T-cell (primary cell): Measurements from ENCODE around the gene ABCC1. TPM values are rescaled to one million over a fixed set of nuclear protein-coding genes. Genes with fewer than 3 reads are reported as not detected.
"Not testable (repeated sequence)": the region's sequence is repeated elsewhere in the genome, so short reads cannot be mapped to it uniquely, and the experiment has no call there.

Experiments used
- ATAC-seq, 4 experiments: fragments of 200-7000 bp in 3 of 4; fragments of 150-1000 bp in 1 of 4; cut with Tn5 transposase; replicated peaks in 1 of 4; 1 replicate in 3 of 4; 2 replicates in 1 of 4; pipeline ENCODE4 v1.10.0; 2021; ENCODE audit warnings: moderate library complexity in 3 of 4, mild to moderate bottlenecking in 2 of 4, moderate number of reproducible peaks in 1 of 4
- CTCF ChIA-PET, 2 donors: fragments of 300-600 bp; sonication (Branson Sonifier 250); formaldehyde crosslinking; loops; one replicate each; lab custom pipeline; 2022; ENCODE audit warnings: antibody characterized with exemption in 2 of 2; lab: Charles Lee
- POLR2A ChIA-PET, 2 donors: fragments of 300-600 bp; sonication (Branson Sonifier 250); formaldehyde crosslinking; loops; one replicate each; lab custom pipeline; 2022; ENCODE audit warnings: antibody characterized with exemption in 2 of 2; lab: Charles Lee
- DNase-seq, 35 experiments: peaks; one replicate each; pipeline versions ENCODE4 v3.0.0 to v3.0.0-alpha.2; 2013 to 2023
- H3K27ac ChIP-seq: one replicate; pipeline ENCODE4 v1.5.1; 2013; ENCODE audit warnings: low read length
- H3K27me3 ChIP-seq, 2 experiments: replicated peaks in 1 of 2; 1 replicate in 1 of 2; 2 replicates in 1 of 2; pipeline versions ENCODE4 v1.6.1 to v1.7.0; 2013; ENCODE audit warnings: low read length in 1 of 2, mixed read lengths in 1 of 2; ENCODE audit not compliant: control insufficient read depth in 2 of 2, insufficient read depth in 2 of 2; ENCODE audit errors: extremely low read depth in 1 of 2
- H3K36me3 ChIP-seq, 2 donors: 1 replicate in 1 of 2; 2 replicates in 1 of 2; pipeline versions ENCODE4 v1.6.1 to v1.7.0; 2013; ENCODE audit warnings: low read length in 1 of 2; ENCODE audit not compliant: control insufficient read depth in 2 of 2, insufficient read depth in 1 of 2; ENCODE audit errors: extremely low read depth in 1 of 2
- H3K4me1 ChIP-seq, 2 experiments: 1 replicate in 1 of 2; 2 replicates in 1 of 2; pipeline versions ENCODE4 v1.6.1 to v1.7.0; 2013; ENCODE audit warnings: low read length in 2 of 2, mixed read lengths in 1 of 2; ENCODE audit not compliant: insufficient read depth in 2 of 2, control insufficient read depth in 1 of 2; ENCODE audit errors: extremely low read depth in 1 of 2
- H3K4me3 ChIP-seq, 2 donors: 1 replicate in 1 of 2; 2 replicates in 1 of 2; pipeline versions ENCODE4 v1.5.1 to v1.7.0; 2013; ENCODE audit warnings: mild to moderate bottlenecking in 2 of 2, low read length in 1 of 2, moderate library complexity in 1 of 2; ENCODE audit not compliant: control insufficient read depth in 1 of 2; ENCODE audit errors: extremely low read depth in 1 of 2
- H3K9me3 ChIP-seq: 2 replicates; pipeline ENCODE4 v1.7.0; 2013
- H3K27ac Mint-ChIP-seq, 2 donors: one replicate each; pipeline ENCODE4 v1.8.0; 2020 to 2021; ENCODE audit warnings: mild to moderate bottlenecking in 2 of 2, mixed read lengths in 2 of 2
- H3K27me3 Mint-ChIP-seq, 2 donors: one replicate each; pipeline ENCODE4 v1.8.0; 2021 to 2022; ENCODE audit warnings: mixed read lengths in 2 of 2
- H3K36me3 Mint-ChIP-seq: one replicate; pipeline ENCODE4 v1.8.0; 2021; ENCODE audit warnings: mixed read lengths
- H3K4me1 Mint-ChIP-seq, 3 donors: one replicate each; pipeline ENCODE4 v1.8.0; 2020 to 2022; ENCODE audit warnings: mixed read lengths in 3 of 3, mild to moderate bottlenecking in 1 of 3
- H3K4me3 Mint-ChIP-seq, 3 donors: one replicate each; pipeline ENCODE4 v1.8.0; 2020 to 2022; ENCODE audit warnings: mild to moderate bottlenecking in 3 of 3, mixed read lengths in 3 of 3, moderate library complexity in 3 of 3
- H3K9me3 Mint-ChIP-seq, 3 donors: one replicate each; pipeline ENCODE4 v1.8.0; 2020 to 2022; ENCODE audit warnings: mixed read lengths in 3 of 3
- WGBS: methylation state at CpG from one replicate; pipeline ENCODE4 v1.1.5; 2013; ENCODE audit warnings: missing lambda C conversion rate; ENCODE audit not compliant: insufficient coverage; 5-methylcytosine and 5-hydroxymethylcytosine counted together
- total RNA-seq, 35 experiments: library from RNA in 6 of 35; stranded (reverse) in 6 of 35; fragments of 120-200 nt in 1 of 35; gene quantifications; one replicate each; pipeline versions ENCODE4 v1.2.1 to v1.2.4 and lab custom pipeline; 2013 to 2026

ABCC1 gene
- total RNA-seq, 5 donors from 2014 or later (not counting 1 experiment from before 2014, with no cell fraction given) = 59.4 to 68.1 (median 63.0) TPM

- no peaks in the 10 kb centered on the region for H3K27me3 Mint-ChIP-seq
- WGBS = 100% methylated on average over 1 of the region's 3 CpGs
- H3K4me1 Mint-ChIP-seq = peaks cover 38 to 48% (median 38%) of the 10 kb centered on the region in 3 donors
- CTCF ChIA-PET = no interaction called here
- peaks cover 6 to 32% (median 22%) of the 10 kb centered on the region in 3 donors for H3K9me3 Mint-ChIP-seq
- no peak overlapping the region for H3K27ac Mint-ChIP-seq
- Histone ChIP-seq H3K36me3 (peaks cover 8 to 10% of the 10 kb centered on the region in 2 donors), H3K4me1 (no peaks in the 10 kb centered on the region), H3K27me3 (no peaks in the 10 kb centered on the region), H3K9me3 (no peaks in the 10 kb centered on the region), H3K27ac (no peak overlapping the region), H3K4me3 (no peak overlapping the region)
- H3K36me3 Mint-ChIP-seq = peaks cover 76% of the 10 kb centered on the region
- POLR2A ChIA-PET = interaction anchor here in 1 of 2 donors (0.6 kb wide), 1 partner anchor 9 kb away, joined by 8 read pairs; no protein-coding TSS in a partner anchor
- ATAC-seq (no peak), DNase-seq (no peak)
- H3K4me3 Mint-ChIP-seq = no peak overlapping the region
These were observed 30.4 kb downstream of the ABCC1 start for GRCh38 chr16:15979801-15980200.

GRCh38 chr16:15980329-15980728 lies 30.9 kb downstream of the ABCC1 start:
- H3K4me1 ChIP-seq = no peaks in the 10 kb centered on the region
- Mint-ChIP-seq H3K4me3 (no peak overlapping the region), H3K4me1 (peaks cover 33 to 43% (median 35%) of the 10 kb centered on the region in 3 donors), H3K27ac (no peak overlapping the region), H3K9me3 (peaks cover 6 to 32% (median 22%) of the 10 kb centered on the region in 3 donors), H3K27me3 (no peaks in the 10 kb centered on the region), H3K36me3 (peaks cover 76% of the 10 kb centered on the region)
- CTCF ChIA-PET = no interaction called here
- no peaks in the 10 kb centered on the region for H3K27me3 ChIP-seq
- DNase-seq (no peak), ATAC-seq (no peak)
- no peaks in the 10 kb centered on the region for H3K9me3 ChIP-seq
- peaks cover 8 to 10% of the 10 kb centered on the region in 2 donors for H3K36me3 ChIP-seq
- WGBS = no CpG with 5 or more reads among the region's 3 CpGs
- H3K4me3 ChIP-seq = no peak overlapping the region
- H3K27ac ChIP-seq = no peak overlapping the region
- POLR2A ChIA-PET = interaction anchor here in 1 of 2 donors (0.6 kb wide), 2 partner anchors 8 to 25 kb away, joined by 3 to 8 read pairs; no protein-coding TSS in a partner anchor

GRCh38 chr16:15981382-15981781 lies 32.0 kb downstream of the ABCC1 start:
- no peak overlapping the region for H3K27ac Mint-ChIP-seq
- CTCF ChIA-PET = no interaction called here
- no peaks in the 10 kb centered on the region for H3K27me3 Mint-ChIP-seq
- H3K9me3 ChIP-seq = no peaks in the 10 kb centered on the region
- peaks cover 68% of the 10 kb centered on the region for H3K36me3 Mint-ChIP-seq
- WGBS = 80% methylated on average over 2 of the region's 3 CpGs
- no peak overlapping the region for H3K4me3 Mint-ChIP-seq
- H3K9me3 Mint-ChIP-seq = peaks cover 6 to 32% (median 22%) of the 10 kb centered on the region in 3 donors
- H3K36me3 ChIP-seq = peaks cover 8 to 10% of the 10 kb centered on the region in 2 donors
- H3K27me3 ChIP-seq = no peaks in the 10 kb centered on the region
- POLR2A ChIA-PET = no interaction called here
- peaks cover 0 to 3% of the 10 kb centered on the region in 2 experiments for H3K4me1 ChIP-seq
- H3K4me1 Mint-ChIP-seq = peaks cover 29 to 39% (median 30%) of the 10 kb centered on the region in 3 donors
- no peak overlapping the region for H3K27ac ChIP-seq
- ATAC-seq = no peak
- no peak overlapping the region for H3K4me3 ChIP-seq
- DNase-seq = no peak

- H3K27ac Mint-ChIP-seq, H3K4me3 Mint-ChIP-seq, CTCF ChIA-PET, DNase-seq, POLR2A ChIA-PET, H3K27ac ChIP-seq, H3K4me1 ChIP-seq, H3K27me3 ChIP-seq, H3K9me3 ChIP-seq, H3K36me3 ChIP-seq, ATAC-seq, H3K27me3 Mint-ChIP-seq, H3K4me3 ChIP-seq: not testable (repeated sequence)
- peaks cover 33 to 43% (median 35%) of the 10 kb centered on the region in 3 donors for H3K4me1 Mint-ChIP-seq
- peaks cover 67% of the 10 kb centered on the region for H3K36me3 Mint-ChIP-seq
- peaks cover 6 to 32% (median 22%) of the 10 kb centered on the region in 3 donors for H3K9me3 Mint-ChIP-seq
- WGBS = 100% methylated on average over 2 of the region's 5 CpGs
These were observed 32.9 kb downstream of the ABCC1 start for GRCh38 chr16:15982194-15982915.

- peaks cover 54% of the 10 kb centered on the region for H3K36me3 Mint-ChIP-seq
- WGBS = 92% methylated on average over 4 of the region's 5 CpGs
- Histone ChIP-seq H3K27me3 (no peaks in the 10 kb centered on the region), H3K4me3 (no peak overlapping the region), H3K27ac (no peak overlapping the region), H3K36me3 (peaks cover 3 to 8% of the 10 kb centered on the region in 2 donors), H3K4me1 (peaks cover 0 to 13% of the 10 kb centered on the region in 2 experiments), H3K9me3 (no peaks in the 10 kb centered on the region)
- peaks cover 6 to 23% (median 16%) of the 10 kb centered on the region in 3 donors for H3K9me3 Mint-ChIP-seq
- H3K27me3 Mint-ChIP-seq = no peaks in the 10 kb centered on the region
- no peak for ATAC-seq
- H3K4me1 Mint-ChIP-seq = peaks cover 42 to 48% (median 44%) of the 10 kb centered on the region in 3 donors
- ChIA-PET POLR2A (no interaction called here), CTCF (no interaction called here)
- no peak overlapping the region for H3K27ac Mint-ChIP-seq
- H3K4me3 Mint-ChIP-seq = no peak overlapping the region
- DNase-seq = no peak
These were observed 34.5 kb downstream of the ABCC1 start for GRCh38 chr16:15983898-15984297.

GRCh38 chr16:15985144-15985543 lies 35.7 kb downstream of the ABCC1 start:
- H3K4me1 Mint-ChIP-seq = peaks cover 46 to 55% (median 50%) of the 10 kb centered on the region in 3 donors

More at GRCh38 chr16:15985144-15985543, 35.7 kb downstream of the ABCC1 start:
- ChIA-PET POLR2A (no interaction called here), CTCF (no interaction called here)
- H3K9me3 ChIP-seq = no peaks in the 10 kb centered on the region
- peaks cover 46% of the 10 kb centered on the region for H3K36me3 Mint-ChIP-seq
- no peak for DNase-seq
- H3K27ac ChIP-seq = no peak overlapping the region
- no peaks in the 10 kb centered on the region for H3K27me3 ChIP-seq
- H3K4me3 Mint-ChIP-seq = no peak overlapping the region
- peaks cover 6 to 15% (median 12%) of the 10 kb centered on the region in 3 donors for H3K9me3 Mint-ChIP-seq
- no peak overlapping the region for H3K4me3 ChIP-seq
- peaks cover 0 to 19% of the 10 kb centered on the region in 2 experiments for H3K4me1 ChIP-seq
- H3K36me3 ChIP-seq = peaks cover 3 to 8% of the 10 kb centered on the region in 2 donors
- WGBS = 100% methylated on average over 2 of the region's 4 CpGs
- no peak overlapping the region for H3K27ac Mint-ChIP-seq
- no peaks in the 10 kb centered on the region for H3K27me3 Mint-ChIP-seq
- no peak for ATAC-seq
